ENCODE data around the gene SMURF2.

Gene SMURF2

GRCh38 chr17:64547319-64547718, 114.8 kb downstream of the SMURF2 start:
- Histone ChIP-seq H3K4me1 (ENCODE audit: control insufficient read depth in 1 of 2, insufficient read depth in 2 of 2, low read length in 2 of 2) (no peaks in the 10 kb centered on the region), H3K27me3 (ENCODE audit: control insufficient read depth in 1 of 2, insufficient read depth in 2 of 2, low read length in 2 of 2) (no peaks in the 10 kb centered on the region), H3K9me3 (ENCODE audit: control insufficient read depth in 1 of 2, low read length in 2 of 2) (no peaks in the 10 kb centered on the region), H3K36me3 (ENCODE audit: control insufficient read depth in 1 of 2, insufficient read depth in 2 of 2, low read length in 2 of 2) (peaks cover 22 to 56% of the 10 kb centered on the region in 2 donors), H3K9ac (ENCODE audit: low read depth in 1 of 2, low read length in 2 of 2) (no peak overlapping the region), H3K4me3 (ENCODE audit: low read depth in 1 of 2, low read length in 2 of 2) (no peak overlapping the region), H3K27ac (ENCODE audit: low read depth, low read length) (no peak overlapping the region)

- no peak overlapping the region for H3K9ac ChIP-seq (ENCODE audit: low read depth in 1 of 2, low read length in 2 of 2)
- no peak overlapping the region for H3K27ac ChIP-seq (ENCODE audit: low read depth, low read length)
- H3K9me3 ChIP-seq (ENCODE audit: control insufficient read depth in 1 of 2, low read length in 2 of 2): no peaks in the 10 kb centered on the region
- no peaks in the 10 kb centered on the region for H3K27me3 ChIP-seq (ENCODE audit: control insufficient read depth in 1 of 2, insufficient read depth in 2 of 2, low read length in 2 of 2)
- no peak overlapping the region for H3K4me3 ChIP-seq (ENCODE audit: low read depth in 1 of 2, low read length in 2 of 2)
- no peaks in the 10 kb centered on the region for H3K4me1 ChIP-seq (ENCODE audit: control insufficient read depth in 1 of 2, insufficient read depth in 2 of 2, low read length in 2 of 2)
- peaks cover 26 to 60% of the 10 kb centered on the region in 2 donors for H3K36me3 ChIP-seq (ENCODE audit: control insufficient read depth in 1 of 2, insufficient read depth in 2 of 2, low read length in 2 of 2)
Measured at GRCh38 chr17:64546716-64547115, 115.4 kb downstream of the SMURF2 start.

GRCh38 chr17:64544742-64545141, 117.4 kb downstream of the SMURF2 start:
- Histone ChIP-seq H3K9ac (ENCODE audit: low read depth in 1 of 2, low read length in 2 of 2) (no peak overlapping the region), H3K4me1 (ENCODE audit: control insufficient read depth in 1 of 2, insufficient read depth in 2 of 2, low read length in 2 of 2) (no peaks in the 10 kb centered on the region), H3K4me3 (ENCODE audit: low read depth in 1 of 2, low read length in 2 of 2) (no peak overlapping the region), H3K27me3 (ENCODE audit: control insufficient read depth in 1 of 2, insufficient read depth in 2 of 2, low read length in 2 of 2) (no peaks in the 10 kb centered on the region), H3K36me3 (ENCODE audit: control insufficient read depth in 1 of 2, insufficient read depth in 2 of 2, low read length in 2 of 2) (peaks cover 31 to 58% of the 10 kb centered on the region in 2 donors), H3K9me3 (ENCODE audit: control insufficient read depth in 1 of 2, low read length in 2 of 2) (no peaks in the 10 kb centered on the region), H3K27ac (ENCODE audit: low read depth, low read length) (no peak overlapping the region)

GRCh38 chr17:64540118-64540776, 121.9 kb downstream of the SMURF2 start:
- Histone ChIP-seq H3K4me1 (ENCODE audit: control insufficient read depth in 1 of 2, insufficient read depth in 2 of 2, low read length in 2 of 2) (no peaks in the 10 kb centered on the region), H3K9ac (ENCODE audit: low read depth in 1 of 2, low read length in 2 of 2) (no peak overlapping the region), H3K9me3 (ENCODE audit: control insufficient read depth in 1 of 2, low read length in 2 of 2) (no peaks in the 10 kb centered on the region), H3K27me3 (ENCODE audit: control insufficient read depth in 1 of 2, insufficient read depth in 2 of 2, low read length in 2 of 2) (no peaks in the 10 kb centered on the region), H3K27ac (ENCODE audit: low read depth, low read length) (no peak overlapping the region), H3K36me3 (ENCODE audit: control insufficient read depth in 1 of 2, insufficient read depth in 2 of 2, low read length in 2 of 2) (peaks cover 21 to 55% of the 10 kb centered on the region in 2 donors), H3K4me3 (ENCODE audit: low read depth in 1 of 2, low read length in 2 of 2) (no peak overlapping the region)

- H3K27ac ChIP-seq (ENCODE audit: low read depth, low read length): no peak overlapping the region
- no peaks in the 10 kb centered on the region for H3K4me1 ChIP-seq (ENCODE audit: control insufficient read depth in 1 of 2, insufficient read depth in 2 of 2, low read length in 2 of 2)
Measured at GRCh38 chr17:64538508-64539130, 123.5 kb downstream of the SMURF2 start.

GRCh38 chr17:64537488-64537887, 124.6 kb downstream of the SMURF2 start:
- H3K27ac ChIP-seq (ENCODE audit: low read depth, low read length): no peak overlapping the region
- H3K36me3 ChIP-seq (ENCODE audit: control insufficient read depth in 1 of 2, insufficient read depth in 2 of 2, low read length in 2 of 2): peaks cover 40 to 79% of the 10 kb centered on the region in 2 donors
- no peaks in the 10 kb centered on the region for H3K9me3 ChIP-seq (ENCODE audit: control insufficient read depth in 1 of 2, low read length in 2 of 2)
- no peaks in the 10 kb centered on the region for H3K4me1 ChIP-seq (ENCODE audit: control insufficient read depth in 1 of 2, insufficient read depth in 2 of 2, low read length in 2 of 2)
- no peak overlapping the region for H3K9ac ChIP-seq (ENCODE audit: low read depth in 1 of 2, low read length in 2 of 2)
- H3K4me3 ChIP-seq (ENCODE audit: low read depth in 1 of 2, low read length in 2 of 2): no peak overlapping the region
- no peaks in the 10 kb centered on the region for H3K27me3 ChIP-seq (ENCODE audit: control insufficient read depth in 1 of 2, insufficient read depth in 2 of 2, low read length in 2 of 2)

More at GRCh38 chr17:64538508-64539130, 123.5 kb downstream of the SMURF2 start:
- Histone ChIP-seq H3K27me3 (ENCODE audit: control insufficient read depth in 1 of 2, insufficient read depth in 2 of 2, low read length in 2 of 2) (no peaks in the 10 kb centered on the region), H3K4me3 (ENCODE audit: low read depth in 1 of 2, low read length in 2 of 2) (no peak overlapping the region), H3K9me3 (ENCODE audit: control insufficient read depth in 1 of 2, low read length in 2 of 2) (no peaks in the 10 kb centered on the region), H3K36me3 (ENCODE audit: control insufficient read depth in 1 of 2, insufficient read depth in 2 of 2, low read length in 2 of 2) (peaks cover 34 to 68% of the 10 kb centered on the region in 2 donors), H3K9ac (ENCODE audit: low read depth in 1 of 2, low read length in 2 of 2) (no peak overlapping the region)

GRCh38 chr17:64536913-64537312, 125.2 kb downstream of the SMURF2 start:
- no peaks in the 10 kb centered on the region for H3K4me1 ChIP-seq (ENCODE audit: control insufficient read depth in 1 of 2, insufficient read depth in 2 of 2, low read length in 2 of 2)
- no peaks in the 10 kb centered on the region for H3K9me3 ChIP-seq (ENCODE audit: control insufficient read depth in 1 of 2, low read length in 2 of 2)
- H3K4me3 ChIP-seq (ENCODE audit: low read depth in 1 of 2, low read length in 2 of 2): no peak overlapping the region
- H3K36me3 ChIP-seq (ENCODE audit: control insufficient read depth in 1 of 2, insufficient read depth in 2 of 2, low read length in 2 of 2): peaks cover 43 to 79% of the 10 kb centered on the region in 2 donors
- no peaks in the 10 kb centered on the region for H3K27me3 ChIP-seq (ENCODE audit: control insufficient read depth in 1 of 2, insufficient read depth in 2 of 2, low read length in 2 of 2)
- H3K27ac ChIP-seq (ENCODE audit: low read depth, low read length): no peak overlapping the region
- no peak overlapping the region for H3K9ac ChIP-seq (ENCODE audit: low read depth in 1 of 2, low read length in 2 of 2)

- Histone ChIP-seq H3K9me3 (ENCODE audit: control insufficient read depth in 1 of 2, low read length in 2 of 2) (no peaks in the 10 kb centered on the region), H3K4me1 (ENCODE audit: control insufficient read depth in 1 of 2, insufficient read depth in 2 of 2, low read length in 2 of 2) (no peaks in the 10 kb centered on the region), H3K36me3 (ENCODE audit: control insufficient read depth in 1 of 2, insufficient read depth in 2 of 2, low read length in 2 of 2) (peaks cover 52 to 86% of the 10 kb centered on the region in 2 donors), H3K27ac (ENCODE audit: low read depth, low read length) (no peak overlapping the region), H3K27me3 (ENCODE audit: control insufficient read depth in 1 of 2, insufficient read depth in 2 of 2, low read length in 2 of 2) (no peaks in the 10 kb centered on the region), H3K4me3 (ENCODE audit: low read depth in 1 of 2, low read length in 2 of 2) (no peak overlapping the region), H3K9ac (ENCODE audit: low read depth in 1 of 2, low read length in 2 of 2) (no peak overlapping the region)
Measured at GRCh38 chr17:64535357-64535756, 126.8 kb downstream of the SMURF2 start.

GRCh38 chr17:64534187-64534586, 127.9 kb downstream of the SMURF2 start:
- Histone ChIP-seq H3K9ac (ENCODE audit: low read depth in 1 of 2, low read length in 2 of 2) (no peak overlapping the region), H3K27ac (ENCODE audit: low read depth, low read length) (no peak overlapping the region), H3K36me3 (ENCODE audit: control insufficient read depth in 1 of 2, insufficient read depth in 2 of 2, low read length in 2 of 2) (peaks cover 56 to 93% of the 10 kb centered on the region in 2 donors), H3K4me1 (ENCODE audit: control insufficient read depth in 1 of 2, insufficient read depth in 2 of 2, low read length in 2 of 2) (no peaks in the 10 kb centered on the region), H3K27me3 (ENCODE audit: control insufficient read depth in 1 of 2, insufficient read depth in 2 of 2, low read length in 2 of 2) (no peaks in the 10 kb centered on the region), H3K4me3 (ENCODE audit: low read depth in 1 of 2, low read length in 2 of 2) (no peak overlapping the region), H3K9me3 (ENCODE audit: control insufficient read depth in 1 of 2, low read length in 2 of 2) (no peaks in the 10 kb centered on the region)

GRCh38 chr17:64533784-64534183, 128.3 kb downstream of the SMURF2 start:
- Histone ChIP-seq H3K27me3 (ENCODE audit: control insufficient read depth in 1 of 2, insufficient read depth in 2 of 2, low read length in 2 of 2) (no peaks in the 10 kb centered on the region), H3K27ac (ENCODE audit: low read depth, low read length) (no peak overlapping the region), H3K36me3 (ENCODE audit: control insufficient read depth in 1 of 2, insufficient read depth in 2 of 2, low read length in 2 of 2) (peaks cover 60 to 94% of the 10 kb centered on the region in 2 donors), H3K4me3 (ENCODE audit: low read depth in 1 of 2, low read length in 2 of 2) (no peak overlapping the region), H3K9ac (ENCODE audit: low read depth in 1 of 2, low read length in 2 of 2) (no peak overlapping the region), H3K4me1 (ENCODE audit: control insufficient read depth in 1 of 2, insufficient read depth in 2 of 2, low read length in 2 of 2) (no peaks in the 10 kb centered on the region), H3K9me3 (ENCODE audit: control insufficient read depth in 1 of 2, low read length in 2 of 2) (no peaks in the 10 kb centered on the region)

Measured in duodenal mucosa (tissue), 2 donors.